Testis (tissue), 2 donors: ENCODE data around the gene MAP3K4.

Experiments used
- POLR2A ChIP-seq: fragments of 450-650 bp; IDR thresholded peaks from one replicate; pipeline ENCODE4 v1.6.1; 2017; ENCODE audit warnings: antibody characterized with exemption, mild to moderate bottlenecking, moderate library complexity
- TF ChIP-seq, protein P1 (sequence below), 3 experiments: fragments of 450-650 bp in 2 of 3; fragments of 200-600 bp in 1 of 3; sonication (generic) in 1 of 3; IDR thresholded peaks; one replicate each; pipeline ENCODE4 v1.5.1; 2016 to 2019; ENCODE audit warnings: antibody characterized with exemption in 3 of 3, mild to moderate bottlenecking in 2 of 3, moderate library complexity in 1 of 3

DNA sequence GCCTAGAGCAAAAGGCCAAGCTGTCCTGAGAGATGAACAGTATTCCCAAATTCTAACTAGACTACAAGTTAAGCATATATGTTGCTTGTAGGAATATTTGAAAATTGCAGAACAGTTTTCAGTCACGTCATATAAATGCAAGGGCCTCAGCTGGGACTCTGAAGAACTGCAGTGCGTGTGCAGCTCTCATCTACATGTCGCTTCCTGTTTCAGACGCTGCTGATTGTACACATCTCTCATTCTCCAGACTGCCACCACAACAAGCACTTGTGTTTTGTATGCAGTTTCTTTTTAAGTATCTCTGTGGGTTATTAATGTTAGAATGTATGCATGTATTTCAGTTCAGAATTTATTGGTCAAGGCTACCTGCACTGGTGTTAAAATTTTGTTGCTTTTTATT, 119.7 kb downstream of the MAP3K4 start:
- TF ChIP-seq POLR2A: no peak
- TF ChIP-seq, protein P1, sequence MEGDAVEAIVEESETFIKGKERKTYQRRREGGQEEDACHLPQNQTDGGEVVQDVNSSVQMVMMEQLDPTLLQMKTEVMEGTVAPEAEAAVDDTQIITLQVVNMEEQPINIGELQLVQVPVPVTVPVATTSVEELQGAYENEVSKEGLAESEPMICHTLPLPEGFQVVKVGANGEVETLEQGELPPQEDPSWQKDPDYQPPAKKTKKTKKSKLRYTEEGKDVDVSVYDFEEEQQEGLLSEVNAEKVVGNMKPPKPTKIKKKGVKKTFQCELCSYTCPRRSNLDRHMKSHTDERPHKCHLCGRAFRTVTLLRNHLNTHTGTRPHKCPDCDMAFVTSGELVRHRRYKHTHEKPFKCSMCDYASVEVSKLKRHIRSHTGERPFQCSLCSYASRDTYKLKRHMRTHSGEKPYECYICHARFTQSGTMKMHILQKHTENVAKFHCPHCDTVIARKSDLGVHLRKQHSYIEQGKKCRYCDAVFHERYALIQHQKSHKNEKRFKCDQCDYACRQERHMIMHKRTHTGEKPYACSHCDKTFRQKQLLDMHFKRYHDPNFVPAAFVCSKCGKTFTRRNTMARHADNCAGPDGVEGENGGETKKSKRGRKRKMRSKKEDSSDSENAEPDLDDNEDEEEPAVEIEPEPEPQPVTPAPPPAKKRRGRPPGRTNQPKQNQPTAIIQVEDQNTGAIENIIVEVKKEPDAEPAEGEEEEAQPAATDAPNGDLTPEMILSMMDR (IDR thresholded peaks at IDR 0.05): no peak
